GM12872 (cell line): Measurements from ENCODE around the gene RBP3.

Experiments used
- TF ChIP-seq, protein P1 (sequence below): IDR thresholded peaks from 3 replicates; pipeline ENCODE4 v1.5.1; 2011; ENCODE audit warnings: low read depth, mild to moderate bottlenecking, low read length, moderate library complexity; ENCODE audit not compliant: insufficient read depth

The RBP3 gene

GRCh38 chr10:47378183-47378510 lies 30.0 kb downstream of the RBP3 start:
- TF ChIP-seq, protein P1, sequence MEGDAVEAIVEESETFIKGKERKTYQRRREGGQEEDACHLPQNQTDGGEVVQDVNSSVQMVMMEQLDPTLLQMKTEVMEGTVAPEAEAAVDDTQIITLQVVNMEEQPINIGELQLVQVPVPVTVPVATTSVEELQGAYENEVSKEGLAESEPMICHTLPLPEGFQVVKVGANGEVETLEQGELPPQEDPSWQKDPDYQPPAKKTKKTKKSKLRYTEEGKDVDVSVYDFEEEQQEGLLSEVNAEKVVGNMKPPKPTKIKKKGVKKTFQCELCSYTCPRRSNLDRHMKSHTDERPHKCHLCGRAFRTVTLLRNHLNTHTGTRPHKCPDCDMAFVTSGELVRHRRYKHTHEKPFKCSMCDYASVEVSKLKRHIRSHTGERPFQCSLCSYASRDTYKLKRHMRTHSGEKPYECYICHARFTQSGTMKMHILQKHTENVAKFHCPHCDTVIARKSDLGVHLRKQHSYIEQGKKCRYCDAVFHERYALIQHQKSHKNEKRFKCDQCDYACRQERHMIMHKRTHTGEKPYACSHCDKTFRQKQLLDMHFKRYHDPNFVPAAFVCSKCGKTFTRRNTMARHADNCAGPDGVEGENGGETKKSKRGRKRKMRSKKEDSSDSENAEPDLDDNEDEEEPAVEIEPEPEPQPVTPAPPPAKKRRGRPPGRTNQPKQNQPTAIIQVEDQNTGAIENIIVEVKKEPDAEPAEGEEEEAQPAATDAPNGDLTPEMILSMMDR, result no peak

GRCh38 chr10:47378606-47379444 lies 30.7 kb downstream of the RBP3 start:
- TF ChIP-seq, protein P1, result no peak

- TF ChIP-seq, protein P1, result no peak
These were observed 31.3 kb downstream of the RBP3 start for GRCh38 chr10:47379445-47379785.

DNA sequence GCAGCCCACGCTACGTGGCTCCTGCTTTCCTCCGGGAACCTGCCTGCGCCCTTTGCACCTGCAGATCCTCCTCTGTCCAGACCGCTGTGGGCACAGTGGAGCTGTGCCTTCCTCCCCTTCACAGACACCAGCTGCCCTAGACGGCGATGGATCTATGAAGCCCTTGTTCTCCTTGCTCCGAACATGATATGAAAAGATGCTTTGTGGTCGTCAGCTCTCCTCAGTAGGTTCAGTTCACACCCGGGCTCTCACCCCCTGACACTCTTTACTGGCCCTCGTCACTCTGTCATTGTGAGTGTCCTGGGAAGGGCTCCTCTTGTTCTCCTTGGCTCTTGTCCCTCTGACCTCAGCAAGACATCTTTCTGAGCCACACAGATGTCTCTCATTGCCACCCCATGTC lies 31.7 kb downstream of the RBP3 start:
- TF ChIP-seq, protein P1, result no peak

- TF ChIP-seq, protein P1, result no peak
These were observed 32.4 kb downstream of the RBP3 start for GRCh38 chr10:47380341-47381102.

- TF ChIP-seq, protein P1, result no peak
These were observed 32.9 kb downstream of the RBP3 start for GRCh38 chr10:47381103-47381395.

- TF ChIP-seq, protein P1, result no peak
These were observed 33.5 kb downstream of the RBP3 start for GRCh38 chr10:47381427-47382379.
